HEK293 (cell line): Measurements from ENCODE around the gene TUT1.

Experiments
- BCL11B ChIP-seq: fragments of 450-650 bp; formaldehyde crosslinking; IDR thresholded peaks from 2 replicates; pipeline ENCODE4 v1.5.1; 2016; ENCODE audit warnings: low read depth, missing biosample characterization, missing genetic modification characterization
- ELK4 ChIP-seq: IDR thresholded peaks from 2 replicates; pipeline ENCODE4 v1.6.1; 2011; ENCODE audit warnings: mild to moderate bottlenecking, low read depth, low read length, borderline replicate concordance
- FEZF1 ChIP-seq: fragments of 450-650 bp; formaldehyde crosslinking; IDR thresholded peaks from 2 replicates; pipeline ENCODE4 v1.5.1; 2016; ENCODE audit warnings: missing biosample characterization, missing genetic modification characterization
- GLI2 ChIP-seq: fragments of 450-650 bp; formaldehyde crosslinking; IDR thresholded peaks from 2 replicates; pipeline ENCODE4; 2017; ENCODE audit warnings: missing biosample characterization, missing genetic modification characterization, low read depth, borderline replicate concordance
- GLI4 ChIP-seq: fragments of 450-650 bp; formaldehyde crosslinking; IDR thresholded peaks from 2 replicates; pipeline ENCODE4 v1.5.1; 2016; ENCODE audit warnings: missing biosample characterization, missing genetic modification characterization
- KLF16 ChIP-seq: fragments of 450-650 bp; formaldehyde crosslinking; IDR thresholded peaks from 2 replicates; pipeline ENCODE4 v1.5.1; 2017; ENCODE audit warnings: missing biosample characterization, missing genetic modification characterization
- KLF17 ChIP-seq: fragments of 450-650 bp; formaldehyde crosslinking; IDR thresholded peaks from 2 replicates; pipeline ENCODE4 v1.5.1; 2016; ENCODE audit warnings: missing biosample characterization, missing genetic modification characterization
- PRDM4 ChIP-seq: fragments of 450-650 bp; formaldehyde crosslinking; IDR thresholded peaks from 2 replicates; pipeline ENCODE4 v1.5.1; 2017; ENCODE audit warnings: missing biosample characterization, missing genetic modification characterization
- RBAK ChIP-seq: fragments of 450-650 bp; formaldehyde crosslinking; IDR thresholded peaks from 2 replicates; pipeline ENCODE4 v1.5.1; 2016; ENCODE audit warnings: missing biosample characterization, missing genetic modification characterization
- TSHZ1 ChIP-seq: fragments of 450-650 bp; formaldehyde crosslinking; IDR thresholded peaks from 2 replicates; pipeline ENCODE4 v1.5.1; 2016; ENCODE audit warnings: missing biosample characterization, missing genetic modification characterization, borderline replicate concordance
- ZBTB8A ChIP-seq: fragments of 450-650 bp; formaldehyde crosslinking; IDR thresholded peaks from 2 replicates; pipeline ENCODE4 v1.5.1; 2016; ENCODE audit warnings: missing biosample characterization, missing genetic modification characterization
- ZNF18 ChIP-seq: fragments of 450-650 bp; formaldehyde crosslinking; IDR thresholded peaks from 2 replicates; pipeline ENCODE4 v1.5.1; 2016; ENCODE audit warnings: missing biosample characterization, missing genetic modification characterization
- ZNF280D ChIP-seq: fragments of 450-650 bp; formaldehyde crosslinking; IDR thresholded peaks from 2 replicates; pipeline ENCODE4 v1.5.1; 2016; ENCODE audit warnings: missing biosample characterization, missing genetic modification characterization
- ZNF341 ChIP-seq: fragments of 450-650 bp; formaldehyde crosslinking; IDR thresholded peaks from 2 replicates; pipeline ENCODE4; 2016; ENCODE audit warnings: low read depth, missing biosample characterization, missing genetic modification characterization
- ZNF423 ChIP-seq: fragments of 450-650 bp; formaldehyde crosslinking; IDR thresholded peaks from 2 replicates; pipeline ENCODE4 v1.5.1; 2016; ENCODE audit warnings: missing biosample characterization, missing genetic modification characterization
- ZNF48 ChIP-seq: fragments of 450-650 bp; formaldehyde crosslinking; IDR thresholded peaks from 2 replicates; pipeline ENCODE4 v1.5.1; 2016; ENCODE audit warnings: missing biosample characterization, missing genetic modification characterization
- ZNF561 ChIP-seq: fragments of 450-650 bp; IDR thresholded peaks from 2 replicates; pipeline ENCODE4 v1.5.1; 2018; ENCODE audit warnings: missing biosample characterization, missing genetic modification characterization, borderline replicate concordance
- ZNF571 ChIP-seq: fragments of 450-650 bp; formaldehyde crosslinking; IDR thresholded peaks from 2 replicates; pipeline ENCODE4 v1.5.0; 2017; ENCODE audit warnings: missing biosample characterization, missing genetic modification characterization
- ZNF585B ChIP-seq: fragments of 450-650 bp; formaldehyde crosslinking; IDR thresholded peaks from 2 replicates; pipeline ENCODE4 v1.5.1; 2016; ENCODE audit warnings: missing biosample characterization, missing genetic modification characterization
- ZNF596 ChIP-seq: fragments of 450-650 bp; IDR thresholded peaks from 2 replicates; pipeline ENCODE4 v1.5.0; 2018; ENCODE audit warnings: missing biosample characterization, mild to moderate bottlenecking, missing genetic modification characterization, moderate library complexity
- ZNF704 ChIP-seq: fragments of 450-650 bp; formaldehyde crosslinking; IDR thresholded peaks from 2 replicates; pipeline ENCODE4 v1.5.1; 2016; ENCODE audit warnings: missing biosample characterization, missing genetic modification characterization
- ZNF791 ChIP-seq: fragments of 450-650 bp; formaldehyde crosslinking; IDR thresholded peaks from 2 replicates; pipeline ENCODE4 v1.5.1; 2016; ENCODE audit warnings: missing biosample characterization, missing genetic modification characterization
- ZSCAN16 ChIP-seq: fragments of 450-650 bp; formaldehyde crosslinking; IDR thresholded peaks from 2 replicates; pipeline ENCODE4 v1.5.1; 2016; ENCODE audit warnings: missing biosample characterization, missing genetic modification characterization

The TUT1 gene

GRCh38 chr11:62545437-62546243 is 45.7 kb downstream of the TUT1 start (continued):
- TF ChIP-seq ELK4 (no peak), ZNF571 (tag by site-specific recombination) (no peak), GLI4 (tag by site-specific recombination) (no peak), ZNF596 (tag by site-specific recombination) (no peak), ZNF341 (tag by site-specific recombination) (no peak), ZNF561 (tag by site-specific recombination) (0 out of 2 replicates have a peak, but pooled peaks have one; percentile 28), KLF16 (peak; percentile 46; the same call in 1 of the 2 replicates), KLF17 (tag by site-specific recombination) (peak; percentile 96), ZNF280D (tag by site-specific recombination) (no peak), ZNF585B (tag by site-specific recombination) (no peak), ZNF791 (tag by site-specific recombination) (no peak), ZNF423 (tag by site-specific recombination) (0 out of 2 replicates have a peak, but pooled peaks have one; percentile 12), ZSCAN16 (no peak; the same call in 1 of the 2 replicates), FEZF1 (tag by site-specific recombination) (0 out of 2 replicates have a peak, but pooled peaks have one; percentile 21), ZNF48 (tag by site-specific recombination) (no peak), ZNF704 (tag by site-specific recombination) (no peak), TSHZ1 (tag by site-specific recombination) (peak; percentile 13; the same call in 1 of the 2 replicates), GLI2 (tag by site-specific recombination) (no peak), PRDM4 (tag by site-specific recombination) (peak; percentile 16; the same call in 1 of the 2 replicates), RBAK (tag by site-specific recombination) (no peak), BCL11B (tag by site-specific recombination) (peak; percentile 13; the same call in 1 of the 2 replicates), ZBTB8A (tag by site-specific recombination) (peak; percentile 55; the same call in 1 of the 2 replicates), ZNF18 (no peak)
